BE2C (cell line): Measurements from ENCODE around the gene ETV6. TPM values are rescaled to one million over a fixed set of nuclear protein-coding genes. Genes with fewer than 3 reads are reported as not detected.

Source experiments
- DNase-seq: peaks from one replicate; pipeline ENCODE4 v3.0.0-alpha.2; 2020
- H3K27me3 ChIP-seq: fragments of 250-450 bp; sonication (Bioruptor Pico); 2 replicates; pipeline ENCODE4 v1.5.1; 2020; ENCODE audit warnings: mild to moderate bottlenecking
- H3K36me3 ChIP-seq: fragments of 250-450 bp; sonication (Bioruptor Pico); 2 replicates; pipeline ENCODE4 v1.5.1; 2020; ENCODE audit warnings: mild to moderate bottlenecking
- H3K4me1 ChIP-seq: fragments of 250-450 bp; sonication (Bioruptor Pico); 2 replicates; pipeline ENCODE4 v1.5.1; 2020
- H3K4me3 ChIP-seq: 2 replicates; pipeline ENCODE4 v1.5.1; 2011; ENCODE audit warnings: low read depth, low read length
- H3K9me3 ChIP-seq: fragments of 250-450 bp; sonication (Bioruptor Pico); 2 replicates; pipeline ENCODE4 v1.5.1; 2020
- polyA plus RNA-seq: library from polyadenylated mRNA; unstranded; fragments of >200 nt; gene quantifications from one replicate; pipeline ENCODE4 v1.2.1, GENCODE V29; 2012; ENCODE audit warnings: low read depth, missing spikeins; ENCODE audit not compliant: insufficient read length, insufficient read depth
- TF ChIP-seq, protein P1 (sequence below): IDR thresholded peaks from 2 replicates; pipeline ENCODE4 v1.5.1; 2012; ENCODE audit warnings: mild to moderate bottlenecking, low read depth, low read length

The ETV6 gene
- 5.5 TPM for polyA plus RNA-seq

DNA sequence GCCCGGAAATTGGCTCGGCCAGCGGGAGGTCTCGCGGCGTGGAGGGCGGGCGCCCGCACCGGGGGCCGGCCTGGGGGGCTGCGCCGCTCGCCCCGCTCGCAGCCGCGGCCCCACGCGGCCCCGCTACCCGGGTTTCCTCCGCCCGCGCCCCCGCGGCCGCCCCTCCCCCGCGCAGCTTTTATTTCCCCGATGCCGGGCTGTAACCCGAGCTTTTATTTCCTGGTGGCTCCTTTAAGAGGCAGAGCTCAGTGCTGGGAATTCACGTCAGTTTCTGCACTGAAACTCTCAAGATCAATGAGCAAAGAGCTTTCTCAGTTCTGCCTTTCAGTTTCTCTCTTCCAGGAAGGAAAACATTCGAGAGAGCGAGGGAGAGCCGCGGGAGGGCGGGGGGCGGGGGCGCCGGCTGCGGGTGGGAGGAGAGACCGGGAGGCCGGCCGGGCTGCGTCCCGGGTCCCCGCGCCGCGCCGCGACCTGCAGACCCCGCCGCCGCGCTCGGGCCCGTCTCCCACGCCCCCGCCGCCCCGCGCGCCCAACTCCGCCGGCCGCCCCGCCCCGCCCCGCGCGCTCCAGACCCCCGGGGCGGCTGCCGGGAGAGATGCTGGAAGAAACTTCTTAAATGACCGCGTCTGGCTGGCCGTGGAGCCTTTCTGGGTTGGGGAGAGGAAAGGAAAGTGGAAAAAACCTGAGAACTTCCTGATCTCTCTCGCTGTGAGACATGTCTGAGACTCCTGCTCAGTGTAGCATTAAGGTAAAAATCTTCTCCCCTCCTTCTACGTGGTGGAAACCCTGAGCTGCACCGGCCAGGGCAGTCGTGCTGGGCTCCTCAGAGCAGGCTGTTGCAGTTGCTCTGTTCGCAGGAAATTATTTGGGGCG lies at the start of gene ETV6:
Gene ETV6, plus strand, starts transcription at position 262 of the 873 bp plus-strand sequence. Its CDS starts 454 bp downstream, at position 716.
- Histone ChIP-seq H3K4me1 (peaks cover 7% of the 10 kb centered on the region), H3K4me3 (peak within 1 kb of the TSS; percentile 72), H3K27me3 (no peaks in the 10 kb centered on the region), H3K9me3 (no peaks in the 10 kb centered on the region), H3K36me3 (no peaks in the 10 kb centered on the region)
- peak; percentile 70 for DNase-seq
- TF ChIP-seq, protein P1, sequence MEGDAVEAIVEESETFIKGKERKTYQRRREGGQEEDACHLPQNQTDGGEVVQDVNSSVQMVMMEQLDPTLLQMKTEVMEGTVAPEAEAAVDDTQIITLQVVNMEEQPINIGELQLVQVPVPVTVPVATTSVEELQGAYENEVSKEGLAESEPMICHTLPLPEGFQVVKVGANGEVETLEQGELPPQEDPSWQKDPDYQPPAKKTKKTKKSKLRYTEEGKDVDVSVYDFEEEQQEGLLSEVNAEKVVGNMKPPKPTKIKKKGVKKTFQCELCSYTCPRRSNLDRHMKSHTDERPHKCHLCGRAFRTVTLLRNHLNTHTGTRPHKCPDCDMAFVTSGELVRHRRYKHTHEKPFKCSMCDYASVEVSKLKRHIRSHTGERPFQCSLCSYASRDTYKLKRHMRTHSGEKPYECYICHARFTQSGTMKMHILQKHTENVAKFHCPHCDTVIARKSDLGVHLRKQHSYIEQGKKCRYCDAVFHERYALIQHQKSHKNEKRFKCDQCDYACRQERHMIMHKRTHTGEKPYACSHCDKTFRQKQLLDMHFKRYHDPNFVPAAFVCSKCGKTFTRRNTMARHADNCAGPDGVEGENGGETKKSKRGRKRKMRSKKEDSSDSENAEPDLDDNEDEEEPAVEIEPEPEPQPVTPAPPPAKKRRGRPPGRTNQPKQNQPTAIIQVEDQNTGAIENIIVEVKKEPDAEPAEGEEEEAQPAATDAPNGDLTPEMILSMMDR = no peak

DNA sequence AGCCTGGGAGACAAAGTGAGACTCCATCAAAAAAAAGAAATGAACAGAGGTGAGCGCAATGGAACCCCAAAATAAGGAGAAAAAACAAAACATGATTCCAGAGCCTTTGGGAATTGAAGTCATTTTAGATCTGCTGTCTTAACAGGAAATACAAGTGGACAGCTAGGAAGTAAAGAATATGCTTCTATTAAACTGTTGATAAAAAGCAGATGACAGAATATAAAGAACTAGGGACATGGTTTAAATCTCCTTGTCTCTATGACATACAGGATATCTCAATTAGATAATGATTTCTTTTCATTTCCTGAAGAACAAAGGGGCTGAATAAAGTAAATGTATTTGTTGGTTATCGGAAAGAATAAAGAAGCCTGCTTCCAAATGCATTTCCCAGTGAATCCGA lies 49.3 kb upstream of the ETV6 start:
- no peaks in the 10 kb centered on the region for H3K27me3 ChIP-seq
- no peaks in the 10 kb centered on the region for H3K9me3 ChIP-seq
- TF ChIP-seq, protein P1 = no peak
- DNase-seq = no peak
- no peaks in the 10 kb centered on the region for H3K36me3 ChIP-seq
- no peak overlapping the region for H3K4me3 ChIP-seq
- H3K4me1 ChIP-seq = peaks cover 5% of the 10 kb centered on the region

DNA sequence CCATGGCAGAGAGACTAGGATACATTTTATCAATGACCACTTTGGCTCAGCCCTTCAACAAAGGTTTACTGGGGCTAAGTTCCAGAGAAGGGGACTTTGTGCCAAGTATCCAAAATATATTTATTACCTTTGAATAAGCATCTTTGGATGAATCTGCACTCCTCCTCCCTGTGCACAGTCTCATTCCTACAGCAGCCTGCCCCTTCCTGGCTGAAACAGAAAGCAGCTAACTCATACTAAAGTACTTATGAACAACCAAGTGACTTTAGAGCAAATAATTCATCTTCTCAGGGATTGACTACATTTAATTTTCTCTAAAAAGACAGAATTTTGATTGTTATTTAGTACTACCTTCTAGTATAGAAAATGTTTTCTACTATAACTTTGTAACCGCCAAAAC lies 47.8 kb upstream of the ETV6 start:
- no peak overlapping the region for H3K4me3 ChIP-seq
- TF ChIP-seq, protein P1 = no peak

DNA sequence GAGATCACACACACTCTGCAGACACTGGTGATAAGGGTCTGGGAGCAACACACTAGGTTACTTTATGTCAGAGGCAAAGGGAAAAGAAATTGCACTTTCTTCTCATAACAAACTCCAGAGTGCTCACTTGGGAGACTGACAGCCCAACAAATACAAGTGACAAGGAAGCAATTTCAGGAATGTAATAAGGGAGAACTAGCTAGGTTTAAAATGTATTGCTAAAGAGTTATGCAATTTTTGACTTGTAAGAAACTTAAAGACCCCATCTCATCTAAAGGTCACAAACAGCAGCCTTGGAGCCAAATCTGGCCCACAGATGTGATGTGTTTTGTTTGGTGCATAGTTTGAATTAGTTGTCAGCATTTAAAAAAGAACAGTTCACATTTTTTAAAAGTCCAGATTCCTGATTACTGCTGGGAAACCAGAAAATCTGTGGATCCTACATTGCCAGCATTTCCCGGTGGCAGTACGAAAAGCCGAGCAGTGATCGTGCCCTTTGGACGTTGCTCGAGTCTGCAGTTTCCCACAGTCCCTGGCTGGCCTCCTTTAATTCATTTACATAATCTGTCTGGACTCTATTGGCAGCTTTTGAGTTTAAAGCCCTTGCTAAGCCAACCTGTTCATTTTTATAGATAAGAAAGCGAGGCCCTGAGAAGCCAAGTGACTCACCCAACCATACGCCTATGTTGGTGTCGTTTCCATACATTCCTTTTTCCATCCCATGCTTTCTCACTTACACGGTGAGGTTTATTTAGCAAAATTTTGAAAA lies 42.0 kb upstream of the ETV6 start:
- peaks cover 5% of the 10 kb centered on the region; the same call in 1 of the 2 replicates for H3K4me1 ChIP-seq
- no peaks in the 10 kb centered on the region for H3K36me3 ChIP-seq
- no peak overlapping the region for H3K4me3 ChIP-seq
- no peaks in the 10 kb centered on the region for H3K27me3 ChIP-seq
- DNase-seq = no peak
- no peaks in the 10 kb centered on the region for H3K9me3 ChIP-seq
- TF ChIP-seq, protein P1 = no peak

More for the DNA sequence above, 47.8 kb upstream of the ETV6 start:
- H3K27me3 ChIP-seq = no peaks in the 10 kb centered on the region
- DNase-seq = no peak
- no peaks in the 10 kb centered on the region for H3K9me3 ChIP-seq
- no peaks in the 10 kb centered on the region for H3K36me3 ChIP-seq
- peaks cover 5% of the 10 kb centered on the region for H3K4me1 ChIP-seq

DNA sequence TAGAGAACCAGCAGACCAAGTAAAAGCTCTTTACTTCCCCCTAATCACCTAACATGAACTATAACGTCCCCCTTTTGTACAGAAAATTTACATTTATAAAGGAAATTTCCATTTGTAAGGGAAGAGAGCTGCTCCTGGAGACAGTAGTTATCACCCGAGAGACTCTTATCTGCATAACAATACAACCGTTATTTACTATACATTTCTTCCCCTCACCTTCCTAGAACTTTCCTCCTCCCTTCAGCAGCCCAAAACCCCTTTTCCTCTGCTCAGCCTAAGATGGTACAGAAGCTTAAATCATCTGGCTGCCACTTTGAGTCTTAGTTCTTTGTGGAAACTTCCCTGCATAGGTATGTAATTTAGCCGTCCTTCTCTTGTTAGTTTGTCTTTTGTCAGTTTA lies 40.4 kb upstream of the ETV6 start:
- TF ChIP-seq, protein P1 = no peak
- no peaks in the 10 kb centered on the region for H3K36me3 ChIP-seq
- H3K4me3 ChIP-seq = no peak overlapping the region
- H3K4me1 ChIP-seq = peaks cover 5% of the 10 kb centered on the region; the same call in 1 of the 2 replicates
- no peaks in the 10 kb centered on the region for H3K9me3 ChIP-seq
- no peaks in the 10 kb centered on the region for H3K27me3 ChIP-seq
- no peak for DNase-seq
